HepG2 (cell line): Measurements from ENCODE around the gene PLA2G2A. TPM values are rescaled to one million over a fixed set of nuclear protein-coding genes. Genes with fewer than 3 reads are reported as not detected.

Source experiments
- CHCHD3 ChIP-seq: sonication (generic); formaldehyde crosslinking; IDR thresholded peaks from 2 replicates; pipeline ENCODE4 v1.8.0; 2022; ENCODE audit warnings: mild to moderate bottlenecking, missing genetic modification reagents, moderate library complexity
- DR1 ChIP-seq: sonication (generic); formaldehyde crosslinking; IDR thresholded peaks from 2 replicates; pipeline ENCODE4 v1.8.0; 2021; ENCODE audit warnings: mild to moderate bottlenecking, missing genetic modification reagents, inconsistent platforms
- ELF3 ChIP-seq: IDR thresholded peaks from 2 replicates; pipeline ENCODE4 v1.6.1; 2016; ENCODE audit warnings: missing genetic modification reagents, missing compliant biosample characterization
- FOXA1 ChIP-seq, 2 experiments: fragments of 450-650 bp in 1 of 2; sonication (generic) in 1 of 2; formaldehyde crosslinking in 1 of 2; IDR thresholded peaks; 2 replicates each; pipeline versions ENCODE4 v1.4.0 to v1.6.1; 2016 to 2020; ENCODE audit warnings: missing genetic modification reagents in 1 of 2
- HDAC2 ChIP-seq: sonication (generic); formaldehyde crosslinking; IDR thresholded peaks from 2 replicates; pipeline ENCODE4 v1.4.0; 2020; ENCODE audit warnings: missing genetic modification reagents
- HMG20B ChIP-seq: conservative IDR thresholded peaks from 2 replicates; pipeline ENCODE4 v1.6.1; 2016; ENCODE audit warnings: missing genetic modification reagents, missing compliant biosample characterization
- HMGXB4 ChIP-seq, 2 experiments: sonication (generic) in 1 of 2; formaldehyde crosslinking in 1 of 2; IDR thresholded peaks; 2 replicates each; pipeline versions ENCODE4 v1.4.0 to v1.6.1; 2018 to 2020; ENCODE audit warnings: missing genetic modification reagents in 2 of 2, borderline replicate concordance in 1 of 2, low read depth in 1 of 2, mild to moderate bottlenecking in 1 of 2, missing biosample characterization in 1 of 2
- NR2C2 ChIP-seq: sonication (generic); formaldehyde crosslinking; IDR thresholded peaks from 2 replicates; pipeline ENCODE4 v1.4.0; 2020; ENCODE audit warnings: missing genetic modification reagents, mild to moderate bottlenecking, moderate library complexity, borderline replicate concordance
- SP140L ChIP-seq: sonication (generic); formaldehyde crosslinking; IDR thresholded peaks from 2 replicates; pipeline ENCODE4 v1.4.0; 2020; ENCODE audit warnings: missing genetic modification reagents, borderline replicate concordance
- TFE3 ChIP-seq: IDR thresholded peaks from 2 replicates; pipeline ENCODE4 v1.6.1; 2016
- ZBTB7A ChIP-seq: sonication (generic); formaldehyde crosslinking; IDR thresholded peaks from 2 replicates; pipeline ENCODE4 v1.8.0; 2022; ENCODE audit warnings: mild to moderate bottlenecking, missing genetic modification reagents
- ZMYM4 ChIP-seq: sonication (generic); formaldehyde crosslinking; IDR thresholded peaks from 2 replicates; pipeline ENCODE4 v1.8.1; 2023; ENCODE audit warnings: mild to moderate bottlenecking, missing genetic modification reagents
- ZNF142 ChIP-seq: sonication (generic); formaldehyde crosslinking; IDR thresholded peaks from 2 replicates; pipeline ENCODE4 v1.4.0; 2020; ENCODE audit warnings: missing genetic modification reagents
- ZNF460 ChIP-seq: sonication (generic); formaldehyde crosslinking; IDR thresholded peaks from 2 replicates; pipeline ENCODE4 v1.5.1; 2020; ENCODE audit warnings: missing genetic modification reagents, mild to moderate bottlenecking, borderline replicate concordance
- ZNF513 ChIP-seq: sonication (generic); formaldehyde crosslinking; conservative IDR thresholded peaks from 2 replicates; pipeline ENCODE4 v1.5.0; 2020; ENCODE audit warnings: missing genetic modification reagents
- ZNF550 ChIP-seq: sonication (generic); formaldehyde crosslinking; IDR thresholded peaks from 2 replicates; pipeline ENCODE4 v1.4.0; 2020; ENCODE audit warnings: mild to moderate bottlenecking, missing genetic modification reagents, borderline replicate concordance
- ZNF556 ChIP-seq: sonication (generic); formaldehyde crosslinking; IDR thresholded peaks from 2 replicates; pipeline ENCODE4 v1.4.0; 2020; ENCODE audit warnings: mild to moderate bottlenecking, missing genetic modification reagents, borderline replicate concordance
- ZSCAN21 ChIP-seq: sonication (generic); formaldehyde crosslinking; IDR thresholded peaks from 2 replicates; pipeline ENCODE4 v1.8.0; 2022; ENCODE audit warnings: mild to moderate bottlenecking, missing genetic modification reagents, moderate library complexity, borderline replicate concordance
- ZSCAN29 ChIP-seq: sonication (generic); formaldehyde crosslinking; conservative IDR thresholded peaks from 2 replicates; pipeline ENCODE4 v1.4.0; 2020; ENCODE audit warnings: mild to moderate bottlenecking, missing genetic modification reagents
- polyA plus RNA-seq, 8 experiments: library from polyadenylated mRNA; depleted of rRNA in 3 of 8; stranded (reverse) in 7 of 8; unstranded in 1 of 8; fragments of >200 nt; fragmentation: Illumina TruSeq in 4 of 8; extraction: Trizol in 4 of 8; gene quantifications; 2 replicates each; pipeline versions ENCODE4 v1.2.1 to v1.2.3, GENCODE V29; 2011 to 2016; ENCODE audit warnings: low read depth in 4 of 8, missing spikeins in 1 of 8, mixed read lengths in 1 of 8; ENCODE audit not compliant: insufficient read depth in 1 of 8
- total RNA-seq, 5 experiments: library from RNA; depleted of rRNA; stranded (reverse); fragments of >200 nt; fragmentation: Illumina TruSeq; extraction: Trizol; gene quantifications; 2 replicates each; pipeline ENCODE4 v1.2.3, GENCODE V29; 2016; ENCODE audit warnings: low read depth in 1 of 5

The PLA2G2A gene
- total and polyA plus RNA-seq, 2 of the 13 experiments (the other 11 are each of a cell fraction or from before 2014, with no cell fraction given), result 0.35 to 30.3 TPM

GRCh38 chr1:19987719-19988118 lies 8.3 kb upstream of the PLA2G2A start (continued):
- peak; percentile 81 for TF ChIP-seq TFE3
- no peak for TF ChIP-seq SP140L (CRISPR knock-in tag)
- peak; percentile 65; the same call in 1 of the 2 replicates for TF ChIP-seq FOXA1 (IDR thresholded peaks at IDR 0.05)
- TF ChIP-seq FOXA1 (CRISPR knock-in tag; IDR thresholded peaks at IDR 0.05), result peak; percentile 97
- no peak for TF ChIP-seq ZNF550
- peak; percentile 91 for TF ChIP-seq HDAC2
- no peak for TF ChIP-seq HMGXB4 (CRISPR knock-in tag; IDR thresholded peaks at IDR 0.05; ENCODE audit: borderline replicate concordance in 1 of 2, low read depth in 1 of 2)
- no peak for TF ChIP-seq ZNF556 (CRISPR knock-in tag)
- TF ChIP-seq ZSCAN29 (CRISPR knock-in tag), result no peak
- TF ChIP-seq ELF3 (CRISPR knock-in tag), result peak; percentile 86
- peak; percentile 94 for TF ChIP-seq HMG20B (CRISPR knock-in tag)
- TF ChIP-seq DR1 (CRISPR knock-in tag), result no peak
- TF ChIP-seq ZNF460, result no peak
- peak; percentile 73 for TF ChIP-seq NR2C2 (CRISPR knock-in tag)
- TF ChIP-seq ZBTB7A (CRISPR knock-in tag), result no peak
- no peak for TF ChIP-seq ZNF142 (CRISPR knock-in tag)
- TF ChIP-seq ZMYM4 (CRISPR knock-in tag), result no peak
- no peak for TF ChIP-seq ZNF513 (CRISPR knock-in tag)
- 0 out of 2 replicates have a peak, but pooled peaks have one; percentile 51 for TF ChIP-seq ZSCAN21 (CRISPR knock-in tag)
- TF ChIP-seq CHCHD3, result no peak
